ENCODE results near the gene KRTAP29-1.
"Not testable (repeated sequence)": the region's sequence is repeated elsewhere in the genome, so short reads cannot be mapped to it uniquely, and the experiment has no call there.

KRTAP29-1 gene

DNA sequence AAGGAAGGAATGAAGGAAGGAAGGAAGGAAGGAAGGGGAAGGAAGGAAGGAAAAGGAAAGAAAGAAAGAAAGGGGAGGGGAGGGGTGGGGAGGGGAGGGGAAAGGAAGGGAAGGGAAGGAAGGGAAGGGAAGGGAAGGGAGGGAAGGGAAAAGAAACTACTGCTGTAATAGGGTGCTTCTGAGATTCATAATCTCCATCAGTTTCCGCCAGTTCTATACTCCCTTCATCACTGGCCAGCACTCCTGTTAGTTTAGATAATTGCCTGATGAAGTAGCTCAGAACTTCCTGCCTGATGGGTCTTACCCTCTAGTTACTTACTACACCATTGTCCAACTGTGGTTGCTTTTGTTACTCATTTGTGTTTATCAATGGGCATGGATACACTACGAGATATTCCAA, 39.4 kb downstream of the KRTAP29-1 start:
- TF ChIP-seq, protein P1, sequence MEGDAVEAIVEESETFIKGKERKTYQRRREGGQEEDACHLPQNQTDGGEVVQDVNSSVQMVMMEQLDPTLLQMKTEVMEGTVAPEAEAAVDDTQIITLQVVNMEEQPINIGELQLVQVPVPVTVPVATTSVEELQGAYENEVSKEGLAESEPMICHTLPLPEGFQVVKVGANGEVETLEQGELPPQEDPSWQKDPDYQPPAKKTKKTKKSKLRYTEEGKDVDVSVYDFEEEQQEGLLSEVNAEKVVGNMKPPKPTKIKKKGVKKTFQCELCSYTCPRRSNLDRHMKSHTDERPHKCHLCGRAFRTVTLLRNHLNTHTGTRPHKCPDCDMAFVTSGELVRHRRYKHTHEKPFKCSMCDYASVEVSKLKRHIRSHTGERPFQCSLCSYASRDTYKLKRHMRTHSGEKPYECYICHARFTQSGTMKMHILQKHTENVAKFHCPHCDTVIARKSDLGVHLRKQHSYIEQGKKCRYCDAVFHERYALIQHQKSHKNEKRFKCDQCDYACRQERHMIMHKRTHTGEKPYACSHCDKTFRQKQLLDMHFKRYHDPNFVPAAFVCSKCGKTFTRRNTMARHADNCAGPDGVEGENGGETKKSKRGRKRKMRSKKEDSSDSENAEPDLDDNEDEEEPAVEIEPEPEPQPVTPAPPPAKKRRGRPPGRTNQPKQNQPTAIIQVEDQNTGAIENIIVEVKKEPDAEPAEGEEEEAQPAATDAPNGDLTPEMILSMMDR (IDR thresholded peaks at IDR 0.05; ENCODE audit: low read depth, low read length, missing control alignments): no peak
- in situ Hi-C loops (cut with HindIII; ENCODE audit: low sequenced_read_pairs): no loop called here
- no peak overlapping the region for H3K4me3 ChIP-seq (ENCODE audit: low read depth, low read length)
- no peak for DNase-seq (ENCODE audit: low read depth)

DNA sequence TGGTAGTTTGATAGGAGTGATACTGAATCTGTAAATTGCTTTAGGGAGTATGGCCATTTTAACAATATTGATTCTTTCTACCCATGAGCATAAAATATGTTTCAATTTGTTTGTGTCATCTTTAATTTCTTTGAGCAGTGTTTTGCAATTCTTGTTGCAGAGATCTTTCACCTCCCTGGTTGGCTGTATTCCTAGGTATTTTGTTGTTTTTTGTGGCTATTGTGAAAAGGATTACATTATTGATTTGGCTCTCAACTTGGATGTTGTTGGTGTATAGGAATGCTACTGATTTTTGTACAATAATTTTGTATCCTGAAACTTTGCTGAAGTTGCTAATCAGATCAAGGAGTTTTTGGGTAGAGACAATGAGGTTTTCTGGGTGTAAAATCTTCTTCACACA, 44.2 kb downstream of the KRTAP29-1 start:
- in situ Hi-C loops (cut with HindIII; ENCODE audit: low sequenced_read_pairs): no loop called here
- no peak overlapping the region for H3K4me3 ChIP-seq (ENCODE audit: low read depth, low read length)
- DNase-seq (ENCODE audit: low read depth): no peak
- TF ChIP-seq, protein P1 (IDR thresholded peaks at IDR 0.05; ENCODE audit: low read depth, low read length, missing control alignments): no peak

DNA sequence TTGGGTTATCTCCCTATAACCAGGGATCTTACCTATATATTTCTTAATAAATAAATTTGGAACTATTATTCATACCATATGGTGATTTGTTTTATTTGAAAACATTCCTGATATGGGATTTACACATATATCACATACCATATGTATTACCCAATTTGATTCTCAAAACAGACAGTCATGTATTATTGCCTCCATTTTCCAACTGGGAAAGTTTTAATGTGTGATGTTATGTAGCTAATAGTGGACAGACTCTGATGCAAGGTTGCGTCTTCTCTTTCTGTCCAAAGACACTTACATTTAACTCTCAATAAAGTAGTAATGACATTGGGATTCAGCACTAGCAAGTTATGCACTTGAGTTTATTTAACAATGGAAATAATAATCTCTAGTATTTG, 46.4 kb downstream of the KRTAP29-1 start:
- no peak overlapping the region for H3K4me3 ChIP-seq (ENCODE audit: low read depth, low read length)
- in situ Hi-C loops (cut with HindIII; ENCODE audit: low sequenced_read_pairs): no loop called here
- DNase-seq (ENCODE audit: low read depth): no peak
- TF ChIP-seq, protein P1 (IDR thresholded peaks at IDR 0.05; ENCODE audit: low read depth, low read length, missing control alignments): no peak

DNA sequence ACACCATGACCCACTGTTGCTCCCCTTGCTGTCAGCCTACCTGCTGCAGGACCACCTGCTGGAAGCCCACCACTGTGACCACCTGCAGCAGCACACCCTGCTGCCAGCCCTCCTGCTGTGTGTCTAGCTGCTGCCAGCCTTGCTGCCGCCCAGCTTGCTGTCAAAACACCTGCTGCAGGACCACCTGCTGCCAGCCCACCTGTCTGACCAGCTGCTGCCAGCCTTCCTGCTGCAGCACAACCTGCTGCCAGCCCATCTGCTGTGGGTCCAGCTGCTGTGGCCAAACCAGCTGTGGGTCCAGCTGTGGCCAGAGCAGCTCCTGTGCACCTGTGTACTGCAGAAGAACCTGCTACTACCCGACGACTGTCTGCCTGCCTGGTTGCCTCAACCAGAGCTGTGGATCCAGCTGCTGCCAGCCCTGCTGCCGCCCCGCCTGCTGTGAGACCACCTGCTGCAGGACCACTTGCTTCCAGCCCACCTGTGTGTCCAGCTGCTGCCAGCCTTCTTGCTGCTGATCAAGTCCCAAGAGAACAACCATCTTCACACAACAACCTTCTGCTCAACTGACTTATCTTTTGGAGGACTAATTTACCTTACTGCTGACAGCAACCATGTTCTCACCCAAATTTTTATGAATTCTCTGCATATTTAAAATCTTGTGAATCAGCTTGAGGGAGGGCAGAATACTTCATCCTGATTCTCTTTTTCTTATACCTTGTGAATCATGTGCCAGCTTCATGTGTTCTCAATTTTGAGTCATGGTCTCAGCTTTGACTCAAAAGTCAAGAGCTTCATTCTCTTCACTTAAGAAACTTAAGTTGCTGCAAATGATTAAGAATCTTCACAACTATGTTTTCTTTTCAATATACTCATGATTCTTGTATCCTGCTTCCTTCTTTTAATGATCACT, 47.0 kb downstream of the KRTAP29-1 start, which contains the start of gene KRTAP9-9:
Gene KRTAP9-9 (plus strand): TSS at position 4 of the 910 bp plus-strand sequence.
- in situ Hi-C loops (cut with HindIII; ENCODE audit: low sequenced_read_pairs); DNase-seq (ENCODE audit: low read depth); H3K4me3 ChIP-seq (ENCODE audit: low read depth, low read length): not testable (repeated sequence)

DNA sequence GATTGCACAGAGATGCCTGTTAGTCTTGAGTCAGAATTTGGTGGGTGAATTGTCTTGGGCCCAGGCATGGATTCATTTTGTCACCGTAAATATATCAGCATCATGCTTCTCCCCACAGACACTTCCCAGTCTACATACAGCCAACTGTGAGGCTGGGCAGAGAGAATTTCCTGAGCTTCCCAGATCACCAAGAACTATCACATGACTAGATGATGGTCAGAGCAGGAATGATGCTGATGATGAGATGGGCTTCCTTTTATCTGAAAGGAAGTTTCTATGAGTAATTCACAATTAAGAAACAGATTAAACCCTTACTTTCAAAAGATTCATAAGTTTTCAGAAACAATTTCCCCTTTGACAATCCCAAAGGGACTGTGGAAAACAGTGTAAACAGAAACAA, 47.8 kb downstream of the KRTAP29-1 start:
- TF ChIP-seq, protein P1 (IDR thresholded peaks at IDR 0.05; ENCODE audit: low read depth, low read length, missing control alignments): no peak
- DNase-seq (ENCODE audit: low read depth): no peak
- in situ Hi-C loops (cut with HindIII; ENCODE audit: low sequenced_read_pairs): no loop called here
- no peak overlapping the region for H3K4me3 ChIP-seq (ENCODE audit: low read depth, low read length)
